SKM-1 (cell line): Measurements from ENCODE around the gene EIF3I.

Experiments
- DNase-seq: peaks from one replicate; lab custom pipeline; 2025; ENCODE audit not compliant: unreplicated experiment; lab: John Stamatoyannopoulos, UW

The EIF3I gene

GRCh38 chr1:32221980-32222755 lies at the start of gene EIF3I, which contains the start of gene TMEM234:
EIF3I (plus strand) TSS chr1:32222407; CDS start chr1:32222442, 35 bp downstream.
TMEM234 (minus strand) TSS chr1:32222353; CDS start chr1:32222322, 31 bp downstream.
- DNase-seq, result peak; percentile 88

- DNase-seq, result no peak
Observed at GRCh38 chr1:32172621-32173245, 49.5 kb upstream of the EIF3I start.

- DNase-seq, result peak; percentile 19
Observed at GRCh38 chr1:32178380-32179192, 43.6 kb upstream of the EIF3I start.

GRCh38 chr1:32179193-32179442 lies 43.1 kb upstream of the EIF3I start:
- no peak for DNase-seq

- DNase-seq, result peak; percentile 79
Observed at GRCh38 chr1:32179443-32180185, 42.6 kb upstream of the EIF3I start, which contains the start of gene TXLNA. TXLNA (plus strand) TSS chr1:32179675; CDS start chr1:32180346, 671 bp downstream.

- no peak for DNase-seq
Observed at GRCh38 chr1:32180186-32181060, 41.8 kb upstream of the EIF3I start.

GRCh38 chr1:32181065-32181464 lies 41.1 kb upstream of the EIF3I start:
- DNase-seq, result no peak

- no peak for DNase-seq
Observed at GRCh38 chr1:32181563-32181962, 40.6 kb upstream of the EIF3I start.

- DNase-seq, result no peak
Observed at GRCh38 chr1:32182060-32182459, 40.1 kb upstream of the EIF3I start.

- DNase-seq, result no peak
Observed at GRCh38 chr1:32184650-32185049, 37.6 kb upstream of the EIF3I start.

- DNase-seq, result no peak
Observed at GRCh38 chr1:32186077-32186476, 36.1 kb upstream of the EIF3I start.

- DNase-seq, result no peak
Observed at GRCh38 chr1:32186491-32186890, 35.7 kb upstream of the EIF3I start.

- DNase-seq, result no peak
Observed at GRCh38 chr1:32187850-32188249, 34.4 kb upstream of the EIF3I start.

- DNase-seq, result no peak
Observed at GRCh38 chr1:32192220-32192948, 29.8 kb upstream of the EIF3I start.

- no peak for DNase-seq
Observed at GRCh38 chr1:32194984-32195383, 27.2 kb upstream of the EIF3I start.

GRCh38 chr1:32195531-32195930 lies 26.7 kb upstream of the EIF3I start:
- no peak for DNase-seq

- no peak for DNase-seq
Observed at GRCh38 chr1:32195972-32196823, 26.0 kb upstream of the EIF3I start.

GRCh38 chr1:32197074-32197473 lies 25.1 kb upstream of the EIF3I start:
- DNase-seq, result no peak

- no peak for DNase-seq
Observed at GRCh38 chr1:32197837-32198236, 24.4 kb upstream of the EIF3I start.
